Peyer's patch (tissue), 4 donors: ENCODE measurements around the gene TULP3.

Experiments
- POLR2A ChIP-seq, 2 donors: fragments of 450-650 bp; IDR thresholded peaks; one replicate each; pipeline ENCODE4 v1.5.1; 2017; ENCODE audit warnings: antibody characterized with exemption in 2 of 2, mild to moderate bottlenecking in 2 of 2, moderate library complexity in 2 of 2
- TF ChIP-seq, protein P1 (sequence below), 6 experiments: fragments of 450-650 bp in 4 of 6; fragments of 200-600 bp in 2 of 6; sonication (generic) in 1 of 6; IDR thresholded peaks; one replicate each; pipeline ENCODE4 v1.5.1; 2017 to 2019; ENCODE audit warnings: antibody characterized with exemption in 6 of 6, mild to moderate bottlenecking in 3 of 6, moderate library complexity in 1 of 6

DNA sequence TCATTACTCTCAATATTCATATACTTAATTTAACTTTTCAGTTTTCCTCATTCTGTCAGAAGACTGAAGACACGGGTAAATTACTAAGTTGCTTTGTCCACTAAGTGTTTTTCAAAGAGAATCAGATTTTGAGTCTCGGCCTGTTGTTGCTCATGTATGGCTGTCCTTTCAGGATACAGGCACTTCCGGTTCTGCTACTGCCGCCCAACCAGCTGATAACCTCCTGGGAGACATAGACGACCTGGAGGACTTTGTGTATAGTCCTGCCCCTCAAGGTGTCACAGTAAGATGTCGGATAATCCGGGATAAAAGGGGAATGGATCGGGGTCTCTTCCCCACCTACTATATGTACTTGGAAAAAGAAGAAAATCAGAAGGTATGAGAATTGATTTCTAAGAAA lies 40.2 kb downstream of the TULP3 start:
- TF ChIP-seq, protein P1, sequence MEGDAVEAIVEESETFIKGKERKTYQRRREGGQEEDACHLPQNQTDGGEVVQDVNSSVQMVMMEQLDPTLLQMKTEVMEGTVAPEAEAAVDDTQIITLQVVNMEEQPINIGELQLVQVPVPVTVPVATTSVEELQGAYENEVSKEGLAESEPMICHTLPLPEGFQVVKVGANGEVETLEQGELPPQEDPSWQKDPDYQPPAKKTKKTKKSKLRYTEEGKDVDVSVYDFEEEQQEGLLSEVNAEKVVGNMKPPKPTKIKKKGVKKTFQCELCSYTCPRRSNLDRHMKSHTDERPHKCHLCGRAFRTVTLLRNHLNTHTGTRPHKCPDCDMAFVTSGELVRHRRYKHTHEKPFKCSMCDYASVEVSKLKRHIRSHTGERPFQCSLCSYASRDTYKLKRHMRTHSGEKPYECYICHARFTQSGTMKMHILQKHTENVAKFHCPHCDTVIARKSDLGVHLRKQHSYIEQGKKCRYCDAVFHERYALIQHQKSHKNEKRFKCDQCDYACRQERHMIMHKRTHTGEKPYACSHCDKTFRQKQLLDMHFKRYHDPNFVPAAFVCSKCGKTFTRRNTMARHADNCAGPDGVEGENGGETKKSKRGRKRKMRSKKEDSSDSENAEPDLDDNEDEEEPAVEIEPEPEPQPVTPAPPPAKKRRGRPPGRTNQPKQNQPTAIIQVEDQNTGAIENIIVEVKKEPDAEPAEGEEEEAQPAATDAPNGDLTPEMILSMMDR (IDR thresholded peaks at IDR 0.05) = no peak
- TF ChIP-seq POLR2A (IDR thresholded peaks at IDR 0.05) = no peak
